T-helper 1 cell treated with Interleukin-12 subunit alpha and Interleukin-12 subunit beta and Interleukin-4 antibody, amounts not matched to agents 30 μg/mL and 1 μg/mL, for 36 hours (primary cell): ENCODE measurements around the gene EHD1.

Experiments used
- H3K27ac Mint-ChIP-seq: one replicate; pipeline ENCODE4 v1.8.0; 2021; ENCODE audit warnings: mild to moderate bottlenecking, mixed read lengths
- H3K27me3 Mint-ChIP-seq: one replicate; pipeline ENCODE4 v1.8.0; 2021; ENCODE audit warnings: low read depth, mixed read lengths
- H3K36me3 Mint-ChIP-seq: one replicate; pipeline ENCODE4 v1.8.0; 2021; ENCODE audit warnings: low read depth, mixed read lengths
- H3K4me1 Mint-ChIP-seq: one replicate; pipeline ENCODE4 v1.8.0; 2021; ENCODE audit warnings: low read depth, mixed read lengths
- H3K4me3 Mint-ChIP-seq: one replicate; pipeline ENCODE4 v1.8.0; 2021; ENCODE audit warnings: mild to moderate bottlenecking, moderate library complexity, mixed read lengths
- H3K9me3 Mint-ChIP-seq: one replicate; pipeline ENCODE4 v1.8.0; 2021; ENCODE audit warnings: mixed read lengths

EHD1 gene

DNA sequence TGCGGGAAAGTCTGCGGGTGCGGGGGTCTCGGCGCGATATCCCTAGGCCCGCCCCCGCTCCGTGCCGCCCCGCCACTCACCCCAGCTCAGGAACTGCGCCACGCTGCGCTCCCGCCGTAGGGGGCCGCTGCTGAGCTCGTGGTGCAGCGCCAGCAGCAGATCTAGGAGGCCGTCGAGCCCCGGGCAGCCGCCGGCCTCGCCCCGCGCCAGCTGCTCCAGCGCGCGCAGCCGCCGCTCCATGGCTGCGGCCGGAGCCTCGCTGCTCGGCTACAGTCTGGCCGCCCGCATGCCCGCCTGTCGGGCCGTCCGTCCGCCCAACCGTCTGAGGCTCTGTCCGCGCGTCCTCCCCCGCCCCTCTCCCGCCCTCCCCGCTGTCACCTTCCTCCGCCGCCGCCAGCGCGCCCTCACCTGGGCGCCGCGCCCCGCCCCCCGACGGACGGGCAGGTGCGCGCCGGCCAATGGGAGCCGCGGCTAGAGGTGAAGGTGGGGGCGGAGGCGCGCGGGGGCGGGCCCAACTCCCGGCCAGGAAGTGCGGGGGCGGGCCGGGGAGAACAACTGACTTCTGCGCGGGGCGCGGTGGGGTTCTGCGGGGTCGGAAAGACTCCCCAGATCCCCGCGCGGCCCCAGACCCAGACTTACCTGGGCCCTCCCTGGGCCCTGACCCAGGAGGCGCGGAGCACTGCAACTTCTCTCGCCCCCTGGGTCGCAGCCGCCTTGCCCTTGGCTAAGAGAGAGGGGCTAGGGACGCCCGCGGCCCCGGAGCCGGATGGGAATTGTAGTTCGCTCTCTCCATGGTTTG, 33.9 kb downstream of the EHD1 start, which contains the start of gene CDC42BPG:
TSS of gene CDC42BPG (minus strand) at position 324 of the 799 bp plus-strand sequence. CDS start at position 240, 84 bp downstream.
- Mint-ChIP-seq H3K9me3 (no peaks in the 10 kb centered on the region), H3K36me3 (no peaks in the 10 kb centered on the region), H3K4me3 (peak within 1 kb of the TSS; percentile 71), H3K4me1 (peaks cover 25% of the 10 kb centered on the region), H3K27ac (peak within 1 kb of the TSS; percentile 34), H3K27me3 (no peaks in the 10 kb centered on the region)

GRCh38 chr11:64843686-64844329, 34.6 kb downstream of the EHD1 start:
- Mint-ChIP-seq H3K27me3 (no peaks in the 10 kb centered on the region), H3K9me3 (no peaks in the 10 kb centered on the region), H3K4me1 (peaks cover 22% of the 10 kb centered on the region), H3K36me3 (no peaks in the 10 kb centered on the region), H3K27ac (no peak overlapping the region), H3K4me3 (peak overlapping the region; percentile 71)

DNA sequence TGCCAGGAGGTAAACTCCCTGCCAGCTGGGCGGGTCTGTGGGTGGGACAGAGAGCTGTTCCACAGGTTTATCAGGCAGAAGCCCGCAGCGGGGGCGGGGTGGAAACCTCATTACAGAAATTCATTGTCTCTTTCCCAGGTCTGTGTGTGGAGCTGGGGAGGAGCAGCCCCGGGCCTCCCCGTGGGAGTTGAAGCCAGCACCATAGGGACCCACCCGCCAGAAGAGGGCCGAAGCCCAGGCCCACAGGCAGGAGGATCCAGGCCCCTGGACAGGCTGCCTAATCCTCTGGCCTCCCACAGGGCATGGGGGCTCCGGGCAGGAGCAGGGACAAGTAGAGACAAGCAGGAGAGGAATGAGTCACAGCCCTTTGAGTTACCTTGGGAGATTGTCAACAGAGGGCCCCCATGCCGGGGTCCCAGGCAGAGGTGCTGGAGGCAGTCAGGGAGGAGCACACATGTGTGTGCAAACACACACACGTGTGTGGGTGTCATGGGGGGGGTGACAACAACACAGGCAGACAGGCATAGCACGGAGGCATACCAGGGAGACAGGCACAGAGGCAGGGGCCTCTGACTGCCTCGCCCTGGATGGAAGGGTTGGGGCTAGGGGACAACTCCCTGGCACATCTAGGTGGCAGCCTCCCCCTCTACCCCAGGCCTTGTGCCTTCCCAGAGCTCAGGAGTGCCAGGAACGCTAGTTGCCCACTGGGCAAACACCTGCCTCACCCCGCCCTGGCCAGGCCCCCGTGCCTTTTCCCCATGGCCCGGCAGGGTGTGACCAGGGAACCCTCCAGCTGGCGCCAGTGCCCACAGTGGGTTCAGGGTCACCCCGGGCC, 35.4 kb downstream of the EHD1 start:
- no peaks in the 10 kb centered on the region for H3K36me3 Mint-ChIP-seq

GRCh38 chr11:64842366-64842759, 36.1 kb downstream of the EHD1 start:
- Mint-ChIP-seq H3K36me3 (no peaks in the 10 kb centered on the region), H3K4me3 (no peak overlapping the region), H3K9me3 (no peaks in the 10 kb centered on the region), H3K27ac (no peak overlapping the region), H3K27me3 (no peaks in the 10 kb centered on the region), H3K4me1 (peaks cover 13% of the 10 kb centered on the region)

More for the DNA sequence above, 35.4 kb downstream of the EHD1 start:
- Mint-ChIP-seq H3K27me3 (no peaks in the 10 kb centered on the region), H3K27ac (peak overlapping the region; percentile 17), H3K4me1 (peaks cover 16% of the 10 kb centered on the region), H3K9me3 (no peaks in the 10 kb centered on the region), H3K4me3 (peak overlapping the region; percentile 75)

DNA sequence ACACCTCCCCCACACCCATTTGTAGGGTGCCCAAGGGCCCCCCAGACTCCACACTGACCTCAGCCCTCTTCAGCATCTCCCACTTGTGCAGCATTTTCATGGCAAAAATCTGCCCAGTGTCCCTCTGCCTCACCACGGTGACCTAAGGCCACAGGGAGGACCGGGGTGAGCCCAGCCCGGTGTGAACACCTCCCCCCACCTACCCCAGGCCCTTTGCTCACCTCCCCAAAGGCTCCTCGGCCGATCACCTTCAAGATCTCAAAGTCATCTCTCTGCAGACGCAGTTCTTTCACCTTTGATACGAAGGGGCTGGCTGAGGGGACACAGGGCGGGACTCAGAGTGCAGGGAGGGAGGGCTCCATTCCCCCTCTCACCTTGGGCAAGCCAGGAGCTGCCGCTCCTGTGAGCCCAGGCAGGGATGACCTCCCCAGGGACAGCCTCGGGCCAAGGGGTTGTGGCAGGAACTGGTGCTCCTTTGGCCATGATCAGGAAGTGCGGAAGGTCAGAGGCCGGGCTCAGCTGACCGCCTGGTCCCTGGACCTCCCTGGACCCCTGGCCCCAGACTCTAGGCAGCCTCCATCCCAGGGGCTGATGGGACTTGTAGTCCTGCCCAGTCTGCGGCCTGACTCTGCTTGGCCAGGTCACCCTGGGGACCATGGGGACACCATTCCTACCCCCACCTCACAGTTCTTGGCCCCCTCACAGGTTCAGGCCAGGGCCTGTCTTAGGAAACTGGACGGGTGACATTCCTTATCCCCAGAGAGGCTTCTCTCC, 36.6 kb downstream of the EHD1 start:
- no peaks in the 10 kb centered on the region for H3K27me3 Mint-ChIP-seq
- H3K4me1 Mint-ChIP-seq: peaks cover 9% of the 10 kb centered on the region
- H3K36me3 Mint-ChIP-seq: no peaks in the 10 kb centered on the region
- H3K27ac Mint-ChIP-seq: no peak overlapping the region
- H3K9me3 Mint-ChIP-seq: no peaks in the 10 kb centered on the region
- H3K4me3 Mint-ChIP-seq: no peak overlapping the region

- Mint-ChIP-seq H3K27ac (no peak overlapping the region), H3K4me1 (peaks cover 7% of the 10 kb centered on the region), H3K4me3 (no peak overlapping the region), H3K9me3 (no peaks in the 10 kb centered on the region), H3K36me3 (no peaks in the 10 kb centered on the region), H3K27me3 (no peaks in the 10 kb centered on the region)
Measured at GRCh38 chr11:64839887-64840782, 38.3 kb downstream of the EHD1 start.

- H3K36me3 Mint-ChIP-seq: no peaks in the 10 kb centered on the region
- peaks cover 4% of the 10 kb centered on the region for H3K4me1 Mint-ChIP-seq
- H3K27me3 Mint-ChIP-seq: no peaks in the 10 kb centered on the region
- H3K27ac Mint-ChIP-seq: no peak overlapping the region
- H3K4me3 Mint-ChIP-seq: no peak overlapping the region
- no peaks in the 10 kb centered on the region for H3K9me3 Mint-ChIP-seq
Measured at GRCh38 chr11:64839335-64839734, 39.1 kb downstream of the EHD1 start.

DNA sequence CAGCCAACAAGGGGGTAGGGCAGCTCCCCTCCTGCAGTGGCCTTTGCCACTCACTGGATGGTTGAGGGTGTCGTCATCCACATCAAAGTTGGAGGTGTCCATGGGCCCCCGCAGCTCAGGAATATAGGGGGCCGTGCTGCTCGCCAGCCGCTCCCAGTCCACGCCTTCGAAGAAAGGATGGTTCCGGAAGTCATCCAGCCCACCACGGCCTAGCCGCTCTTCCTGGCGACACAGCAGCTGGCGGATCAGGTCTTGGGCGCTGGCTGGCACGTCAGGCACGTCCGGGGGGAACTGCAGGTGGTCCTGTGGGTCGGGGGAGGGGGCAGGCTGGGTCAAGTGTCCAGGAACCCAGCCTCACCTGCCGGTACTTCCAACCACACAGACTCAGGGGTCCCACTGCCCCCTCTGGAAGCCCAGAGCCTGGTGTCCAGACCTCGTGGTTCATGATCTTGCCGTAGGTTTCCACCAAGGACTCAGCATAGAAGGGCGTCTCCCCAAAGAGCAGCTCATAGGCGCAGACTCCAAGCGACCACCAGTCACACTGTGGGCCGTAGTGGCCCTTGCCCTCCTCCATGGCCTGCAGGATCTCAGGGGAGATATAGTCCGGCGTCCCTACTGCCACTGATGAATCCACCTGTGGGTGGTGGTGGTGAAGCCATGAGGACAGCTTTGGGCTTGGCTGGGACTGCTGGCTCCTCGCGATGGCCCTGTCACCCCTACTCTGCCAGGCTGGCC, 39.7 kb downstream of the EHD1 start:
- Mint-ChIP-seq H3K27ac (no peak overlapping the region), H3K36me3 (no peaks in the 10 kb centered on the region), H3K9me3 (no peaks in the 10 kb centered on the region), H3K4me1 (peaks cover 3% of the 10 kb centered on the region), H3K4me3 (no peak overlapping the region), H3K27me3 (no peaks in the 10 kb centered on the region)

DNA sequence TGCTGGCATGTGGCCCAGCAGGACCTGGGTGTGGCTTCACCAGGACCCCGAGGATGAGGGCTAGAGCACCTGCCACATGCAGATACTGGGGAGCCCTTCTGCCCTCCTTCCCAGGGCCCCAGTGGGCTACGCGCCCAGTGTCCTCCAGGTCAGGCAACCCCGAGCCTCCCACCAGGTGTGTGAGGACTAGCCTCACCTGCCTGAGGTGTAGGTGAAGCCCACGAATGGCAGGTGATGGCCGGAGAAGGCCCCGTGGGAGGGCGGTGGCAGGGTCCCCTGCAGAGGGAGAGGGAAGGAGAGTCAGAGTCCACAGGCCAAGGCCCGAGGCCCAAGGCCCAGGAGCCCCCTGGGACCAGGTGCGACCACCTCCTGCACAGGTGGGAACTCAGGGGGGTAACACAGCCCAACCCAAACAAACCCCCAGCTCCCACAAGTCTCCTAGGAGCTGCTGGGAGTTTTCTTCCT, 40.5 kb downstream of the EHD1 start:
- H3K27ac Mint-ChIP-seq: no peak overlapping the region
- H3K4me3 Mint-ChIP-seq: no peak overlapping the region
- H3K4me1 Mint-ChIP-seq: peaks cover under 1% of the 10 kb centered on the region
- H3K36me3 Mint-ChIP-seq: no peaks in the 10 kb centered on the region
- no peaks in the 10 kb centered on the region for H3K9me3 Mint-ChIP-seq
- H3K27me3 Mint-ChIP-seq: no peaks in the 10 kb centered on the region

GRCh38 chr11:64836448-64837072, 41.9 kb downstream of the EHD1 start:
- Mint-ChIP-seq H3K9me3 (no peaks in the 10 kb centered on the region), H3K27ac (no peak overlapping the region), H3K36me3 (no peaks in the 10 kb centered on the region), H3K27me3 (no peaks in the 10 kb centered on the region), H3K4me1 (no peaks in the 10 kb centered on the region), H3K4me3 (no peak overlapping the region)

GRCh38 chr11:64835616-64836447, 42.6 kb downstream of the EHD1 start:
- Mint-ChIP-seq H3K36me3 (no peaks in the 10 kb centered on the region), H3K9me3 (no peaks in the 10 kb centered on the region), H3K4me3 (no peak overlapping the region), H3K27ac (no peak overlapping the region), H3K27me3 (no peaks in the 10 kb centered on the region), H3K4me1 (no peaks in the 10 kb centered on the region)
